Activated CD4-positive, alpha-beta memory T cell treated with anti-CD3 and anti-CD28 coated beads, Interleukin-2, amount 10 ng/mL, durations not matched to agents 7 days and 5 days (primary cell): ENCODE measurements around the gene PRIMPOL. TPM values are rescaled to one million over a fixed set of nuclear protein-coding genes. Genes with fewer than 3 reads are reported as not detected.
"Not testable (repeated sequence)": the region's sequence is repeated elsewhere in the genome, so short reads cannot be mapped to it uniquely, and the experiment has no call there.

Experiments
- CTCF ChIA-PET: fragments of 350-600 bp; sonication (Branson Sonifier 250); formaldehyde crosslinking; loops from one replicate; lab custom pipeline; 2021; ENCODE audit warnings: antibody characterized with exemption, inconsistent platforms; lab: Charles Lee
- POLR2A ChIA-PET: fragments of 350-600 bp; sonication (Branson Sonifier 250); formaldehyde crosslinking; loops from one replicate; lab custom pipeline; 2021; ENCODE audit warnings: antibody characterized with exemption; lab: Charles Lee
- DNase-seq: peaks from one replicate; pipeline ENCODE4 v3.0.0-alpha.2; 2020
- H3K27ac Mint-ChIP-seq: one replicate; pipeline ENCODE4 v1.8.0; 2021; ENCODE audit warnings: mild to moderate bottlenecking, mixed read lengths
- H3K27me3 Mint-ChIP-seq: one replicate; pipeline ENCODE4 v1.8.0; 2021; ENCODE audit warnings: mixed read lengths
- H3K36me3 Mint-ChIP-seq: one replicate; pipeline ENCODE4 v1.8.0; 2021; ENCODE audit warnings: low read depth, mixed read lengths
- H3K4me1 Mint-ChIP-seq: one replicate; pipeline ENCODE4 v1.8.0; 2021; ENCODE audit warnings: mixed read lengths
- H3K4me3 Mint-ChIP-seq: one replicate; pipeline ENCODE4 v1.8.0; 2021; ENCODE audit warnings: mild to moderate bottlenecking, mixed read lengths
- H3K9me3 Mint-ChIP-seq: one replicate; pipeline ENCODE4 v1.8.0; 2021; ENCODE audit warnings: mixed read lengths
- total RNA-seq, 2 experiments: library from RNA; stranded (reverse); gene quantifications; one replicate each; pipeline ENCODE4 v1.2.3, GENCODE V29; 2021

PRIMPOL gene
- total RNA-seq, 2 experiments from 2014 or later = 19.2 to 23.4 TPM

- H3K36me3 Mint-ChIP-seq = peaks cover 37% of the 10 kb centered on the region
- H3K9me3 Mint-ChIP-seq, H3K4me3 Mint-ChIP-seq, H3K27me3 Mint-ChIP-seq, DNase-seq, H3K27ac Mint-ChIP-seq, H3K4me1 Mint-ChIP-seq, CTCF ChIA-PET: not testable (repeated sequence)
- POLR2A ChIA-PET = interaction anchor here (1.8 kb wide), 1 partner anchor 76 kb away, joined by 4 read pairs; the partner anchor contains the start of gene CENPU
Measured at GRCh38 chr4:184657820-184658219, 8.3 kb downstream of the PRIMPOL start.

- POLR2A ChIA-PET = interaction anchor here (2.7 kb wide), 1 partner anchor 11 kb away, joined by 12 read pairs; the partner anchor contains the start of genes CASP3 and PRIMPOL
- Mint-ChIP-seq H3K27ac (no peak overlapping the region), H3K4me1 (no peaks in the 10 kb centered on the region), H3K9me3 (no peaks in the 10 kb centered on the region), H3K27me3 (no peaks in the 10 kb centered on the region), H3K36me3 (peaks cover 25% of the 10 kb centered on the region), H3K4me3 (no peak overlapping the region)
- no peak for DNase-seq
- CTCF ChIA-PET = interaction anchor here (0.8 to 1.3 kb wide), 2 partner anchors 18 to 68 kb away, joined by 3 read pairs; no protein-coding TSS in a partner anchor
Measured at GRCh38 chr4:184660978-184661377, 11.4 kb downstream of the PRIMPOL start.

- H3K4me1 Mint-ChIP-seq = peaks cover 9% of the 10 kb centered on the region
- no peak overlapping the region for H3K27ac Mint-ChIP-seq
- ChIA-PET CTCF (interaction anchor here (0.7 to 1.5 kb wide), 4 partner anchors 13 to 398 kb away, joined by 3 to 7 read pairs (median 4); partner anchors contain the start of genes CASP3 and PRIMPOL), POLR2A (interaction anchor here (1.2 to 1.6 kb wide), 4 partner anchors 12 to 188 kb away, joined by 3 to 6 read pairs (median 6); partner anchors contain the start of genes CASP3, CENPU, IRF2 and PRIMPOL)
- H3K4me3 Mint-ChIP-seq = no peak overlapping the region
- peaks cover 27% of the 10 kb centered on the region for H3K36me3 Mint-ChIP-seq
- H3K9me3 Mint-ChIP-seq = no peaks in the 10 kb centered on the region
- no peak for DNase-seq
- H3K27me3 Mint-ChIP-seq = no peaks in the 10 kb centered on the region
Measured at GRCh38 chr4:184662236-184662635, 12.7 kb downstream of the PRIMPOL start.

GRCh38 chr4:184664445-184665210 is 15.1 kb downstream of the PRIMPOL start:
- Mint-ChIP-seq H3K4me1 (peaks cover 30% of the 10 kb centered on the region), H3K36me3 (peaks cover 42% of the 10 kb centered on the region), H3K27me3 (no peaks in the 10 kb centered on the region), H3K27ac (no peak overlapping the region), H3K4me3 (no peak overlapping the region), H3K9me3 (no peaks in the 10 kb centered on the region)
- CTCF ChIA-PET = no interaction called here
- POLR2A ChIA-PET = interaction anchor here (1.2 to 4.6 kb wide), 3 partner anchors 8 to 69 kb away, joined by 3 to 20 read pairs (median 4); partner anchors contain the start of genes CENPU and PRIMPOL
- DNase-seq = no peak

GRCh38 chr4:184666670-184667069 is 17.1 kb downstream of the PRIMPOL start:
- Mint-ChIP-seq H3K4me3 (no peak overlapping the region), H3K27me3 (no peaks in the 10 kb centered on the region), H3K4me1 (peaks cover 36% of the 10 kb centered on the region), H3K27ac (peak overlapping the region; percentile 58), H3K36me3 (peaks cover 37% of the 10 kb centered on the region), H3K9me3 (no peaks in the 10 kb centered on the region)
- no peak for DNase-seq
- CTCF ChIA-PET = interaction anchor here (1.2 kb wide), 1 partner anchor 18 kb away, joined by 4 read pairs; no protein-coding TSS in a partner anchor
- POLR2A ChIA-PET = interaction anchor here (1.7 to 4.6 kb wide), 2 partner anchors 18 to 67 kb away, joined by 5 to 20 read pairs; partner anchors contain the start of genes CASP3 and CENPU

- CTCF ChIA-PET = interaction anchor here (0.5 to 1.7 kb wide), 4 partner anchors 10 to 404 kb away, joined by 3 to 17 read pairs (median 6); partner anchors contain the start of genes CASP3 and PRIMPOL
- Mint-ChIP-seq H3K4me1 (peaks cover 36% of the 10 kb centered on the region), H3K27ac (peak overlapping the region; percentile 94), H3K4me3 (no peak overlapping the region), H3K27me3 (no peaks in the 10 kb centered on the region), H3K9me3 (no peaks in the 10 kb centered on the region), H3K36me3 (peaks cover 46% of the 10 kb centered on the region)
- no peak for DNase-seq
- POLR2A ChIA-PET = interaction anchor here (0.9 to 2.9 kb wide), 16 partner anchors 8 to 248 kb away, joined by 3 to 37 read pairs (median 4); partner anchors contain the start of genes CASP3, CENPU, IRF2 and PRIMPOL
Measured at GRCh38 chr4:184668096-184668495, 18.6 kb downstream of the PRIMPOL start.

- H3K27me3 Mint-ChIP-seq = no peaks in the 10 kb centered on the region
- peaks cover 36% of the 10 kb centered on the region for H3K4me1 Mint-ChIP-seq
- H3K36me3 Mint-ChIP-seq = peaks cover 47% of the 10 kb centered on the region
- no peaks in the 10 kb centered on the region for H3K9me3 Mint-ChIP-seq
- DNase-seq = peak; percentile 36
- peak overlapping the region; percentile 37 for H3K4me3 Mint-ChIP-seq
- POLR2A ChIA-PET = interaction anchor here (0.9 to 2.9 kb wide), 17 partner anchors 9 to 248 kb away, joined by 3 to 37 read pairs (median 4); partner anchors contain the start of genes CASP3, CENPU, IRF2 and PRIMPOL
- peak overlapping the region; percentile 94 for H3K27ac Mint-ChIP-seq
- CTCF ChIA-PET = interaction anchor here (1.6 to 1.7 kb wide), 3 partner anchors 10 to 405 kb away, joined by 4 to 17 read pairs (median 9); partner anchors contain the start of genes CASP3 and PRIMPOL
Measured at GRCh38 chr4:184668511-184669114, 19.1 kb downstream of the PRIMPOL start.

- ChIA-PET CTCF (interaction anchor here (1.6 to 1.7 kb wide), 3 partner anchors 9 to 405 kb away, joined by 4 to 17 read pairs (median 9); partner anchors contain the start of genes CASP3 and PRIMPOL), POLR2A (interaction anchor here (1.1 to 2.9 kb wide), 12 partner anchors 9 to 195 kb away, joined by 3 to 37 read pairs (median 5); partner anchors contain the start of genes CASP3, CENPU, IRF2 and PRIMPOL)
- Mint-ChIP-seq H3K4me3 (no peak overlapping the region), H3K36me3 (peaks cover 52% of the 10 kb centered on the region), H3K9me3 (no peaks in the 10 kb centered on the region), H3K4me1 (peaks cover 36% of the 10 kb centered on the region), H3K27ac (peak overlapping the region; percentile 66), H3K27me3 (no peaks in the 10 kb centered on the region)
- no peak for DNase-seq
Measured at GRCh38 chr4:184669251-184669650, 19.7 kb downstream of the PRIMPOL start.

- peaks cover 53% of the 10 kb centered on the region for H3K36me3 Mint-ChIP-seq
- no peak for DNase-seq
- POLR2A ChIA-PET = no interaction called here
- H3K4me3 Mint-ChIP-seq = no peak overlapping the region
- H3K27ac Mint-ChIP-seq = no peak overlapping the region
- H3K27me3 Mint-ChIP-seq = no peaks in the 10 kb centered on the region
- H3K4me1 Mint-ChIP-seq = peaks cover 36% of the 10 kb centered on the region
- H3K9me3 Mint-ChIP-seq = no peaks in the 10 kb centered on the region
- CTCF ChIA-PET = no interaction called here
Measured at GRCh38 chr4:184671101-184671500, 21.6 kb downstream of the PRIMPOL start.

- H3K36me3 Mint-ChIP-seq = peaks cover 39% of the 10 kb centered on the region
- POLR2A ChIA-PET = no interaction called here
- H3K9me3 Mint-ChIP-seq = no peaks in the 10 kb centered on the region
- no peak overlapping the region for H3K27ac Mint-ChIP-seq
- H3K4me3 Mint-ChIP-seq = no peak overlapping the region
- H3K4me1 Mint-ChIP-seq = peaks cover 26% of the 10 kb centered on the region
- DNase-seq = no peak
- H3K27me3 Mint-ChIP-seq = no peaks in the 10 kb centered on the region
- CTCF ChIA-PET = no interaction called here
Measured at GRCh38 chr4:184672741-184673140, 23.2 kb downstream of the PRIMPOL start.

- Mint-ChIP-seq H3K27ac (no peak overlapping the region), H3K4me3 (no peak overlapping the region), H3K4me1 (peaks cover 13% of the 10 kb centered on the region), H3K27me3 (no peaks in the 10 kb centered on the region), H3K36me3 (peaks cover 27% of the 10 kb centered on the region), H3K9me3 (no peaks in the 10 kb centered on the region)
- DNase-seq = no peak
- ChIA-PET POLR2A (no interaction called here), CTCF (no interaction called here)
Measured at GRCh38 chr4:184674011-184674410, 24.5 kb downstream of the PRIMPOL start.

GRCh38 chr4:184675018-184675417 is 25.5 kb downstream of the PRIMPOL start:
- Mint-ChIP-seq H3K36me3 (peaks cover 24% of the 10 kb centered on the region), H3K4me1 (peaks cover 5% of the 10 kb centered on the region), H3K9me3 (no peaks in the 10 kb centered on the region), H3K27me3 (no peaks in the 10 kb centered on the region), H3K27ac (no peak overlapping the region), H3K4me3 (no peak overlapping the region)
- DNase-seq = no peak
- CTCF ChIA-PET = no interaction called here
- POLR2A ChIA-PET = interaction anchor here (1.0 to 1.7 kb wide), 2 partner anchors 25 to 45 kb away, joined by 3 to 5 read pairs; no protein-coding TSS in a partner anchor
